Activated CD4-positive, alpha-beta T cell treated with anti-CD3 and anti-CD28 coated beads for 4 hours (primary cell): Measurements from ENCODE around the gene SYT6.
"Not testable (repeated sequence)": the region's sequence is repeated elsewhere in the genome, so short reads cannot be mapped to it uniquely, and the experiment has no call there.

ENCODE experiments used
- DNase-seq, 2 donors: peaks; one replicate each; pipeline ENCODE4 v3.0.0-alpha.2; 2020

Gene SYT6

DNA sequence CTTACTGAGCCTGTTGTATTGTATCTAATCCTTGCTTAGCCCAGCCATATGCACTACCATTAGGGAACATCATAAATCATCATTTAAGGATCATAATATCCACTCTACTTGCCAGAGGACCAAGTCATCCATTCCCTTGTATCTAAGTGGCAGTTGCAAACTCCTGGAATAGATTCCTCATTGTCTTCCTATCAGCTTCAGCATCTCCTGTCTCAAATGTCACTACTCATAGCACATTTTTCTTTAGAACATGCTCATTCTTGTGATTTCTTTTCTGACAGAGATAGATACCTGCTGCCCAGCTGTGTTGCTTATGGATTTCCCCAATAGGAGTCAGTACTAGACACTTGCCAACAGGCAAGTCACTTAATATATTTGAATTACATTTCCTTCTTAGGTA is 90.1 kb downstream of the SYT6 start:
- DNase-seq = no peak

DNA sequence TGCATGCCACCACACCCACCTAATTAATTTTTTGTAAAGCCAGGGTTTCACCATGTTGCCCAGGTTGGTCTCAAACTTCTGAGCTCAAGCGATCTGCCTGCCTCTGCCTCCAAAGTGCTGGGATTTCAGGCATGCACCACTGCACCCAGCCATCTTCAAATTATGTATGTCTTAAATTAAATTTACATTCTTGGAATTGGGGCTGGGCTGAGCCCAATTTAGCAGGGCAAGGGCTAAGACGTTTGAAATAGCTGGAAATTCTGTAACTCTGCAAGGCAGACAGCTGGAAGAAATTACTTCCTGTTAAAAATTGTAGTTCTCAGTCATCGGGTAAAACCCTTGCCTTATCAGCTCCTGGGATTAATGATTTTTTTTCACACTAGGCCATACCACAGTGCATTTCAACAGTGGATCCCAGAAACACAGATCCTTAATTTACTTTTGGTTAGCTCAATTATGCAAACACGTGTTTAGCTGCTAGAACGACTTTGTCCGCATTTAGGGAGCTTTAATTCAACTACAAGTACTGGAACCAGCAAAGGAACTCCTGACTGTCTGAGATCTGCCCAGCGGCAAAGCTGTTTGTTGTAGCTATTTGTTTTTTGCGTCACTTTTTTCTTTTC is 91.1 kb downstream of the SYT6 start:
- no peak for DNase-seq

DNA sequence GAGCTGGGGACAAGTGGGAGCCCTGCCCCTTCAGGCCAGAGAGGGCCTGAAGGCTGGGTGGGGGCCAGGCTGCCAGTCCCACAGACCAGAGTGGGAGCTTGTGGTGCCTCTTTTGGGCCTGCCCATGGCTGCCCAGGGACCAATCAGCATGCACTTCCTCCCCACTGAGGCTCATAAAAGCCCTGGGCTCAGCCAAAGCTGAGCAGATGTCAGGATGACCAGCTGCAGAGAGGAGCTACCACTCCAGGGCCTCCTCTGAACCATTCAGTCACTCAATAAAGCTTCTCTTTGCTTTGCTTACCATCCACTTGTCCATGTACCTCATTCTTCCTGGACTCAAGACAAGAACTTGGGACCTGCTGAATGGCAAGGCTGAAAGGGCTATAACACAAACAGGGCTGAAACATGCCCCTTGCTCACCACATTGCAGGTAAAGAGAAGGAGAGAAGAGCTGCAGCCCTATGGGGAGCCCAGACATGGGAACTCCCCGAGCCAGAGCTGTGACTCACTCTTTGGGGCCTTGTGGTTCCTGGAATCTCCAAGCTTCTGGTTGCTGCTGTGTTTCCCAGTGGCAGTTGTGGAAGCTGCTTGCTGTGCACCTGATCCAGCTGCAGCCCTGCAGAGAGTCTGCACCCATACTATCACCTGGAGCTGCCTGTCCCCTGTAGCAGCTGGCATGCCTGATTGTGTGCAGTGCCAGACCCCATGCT is 92.4 kb downstream of the SYT6 start:
- no peak for DNase-seq

DNA sequence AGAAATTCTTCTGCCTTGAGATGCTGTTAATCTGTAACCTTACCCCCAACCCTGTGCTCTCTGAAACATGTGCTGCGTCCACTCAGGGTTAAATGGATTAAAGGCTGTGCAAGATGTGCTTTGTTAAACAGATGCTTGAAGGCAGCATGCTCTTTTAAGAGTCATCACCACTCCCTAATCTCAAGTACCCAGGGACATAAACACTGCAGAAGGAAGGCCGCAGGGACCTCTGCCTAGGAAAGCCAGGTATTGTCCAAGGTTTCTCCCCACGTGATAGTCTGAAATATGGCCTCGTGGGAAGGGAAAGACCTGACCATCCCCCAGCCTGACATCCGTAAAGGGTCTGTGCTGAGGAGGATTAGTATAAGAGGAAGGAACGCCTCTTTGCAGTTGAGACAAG is 95.4 kb downstream of the SYT6 start:
- not testable (repeated sequence) for DNase-seq

DNA sequence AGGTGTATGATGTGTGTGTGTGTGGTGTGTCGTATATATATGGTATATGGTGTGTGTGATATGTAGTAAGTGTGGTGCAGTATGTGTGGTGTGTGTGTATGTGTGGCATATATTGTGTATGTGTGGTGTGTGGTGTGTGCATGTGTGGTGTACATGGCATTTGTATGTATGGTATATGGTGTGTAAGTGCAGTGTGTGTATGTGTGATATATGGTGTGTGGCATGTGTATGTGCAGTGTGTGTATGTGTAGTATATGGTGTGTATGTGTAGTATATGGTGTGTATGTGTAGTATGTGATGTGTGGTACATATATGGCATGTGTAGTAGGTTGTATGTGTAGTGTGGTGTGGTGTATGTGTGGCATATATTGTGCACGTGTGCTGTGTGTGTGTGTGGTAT is 99.5 kb downstream of the SYT6 start:
- no peak for DNase-seq

DNA sequence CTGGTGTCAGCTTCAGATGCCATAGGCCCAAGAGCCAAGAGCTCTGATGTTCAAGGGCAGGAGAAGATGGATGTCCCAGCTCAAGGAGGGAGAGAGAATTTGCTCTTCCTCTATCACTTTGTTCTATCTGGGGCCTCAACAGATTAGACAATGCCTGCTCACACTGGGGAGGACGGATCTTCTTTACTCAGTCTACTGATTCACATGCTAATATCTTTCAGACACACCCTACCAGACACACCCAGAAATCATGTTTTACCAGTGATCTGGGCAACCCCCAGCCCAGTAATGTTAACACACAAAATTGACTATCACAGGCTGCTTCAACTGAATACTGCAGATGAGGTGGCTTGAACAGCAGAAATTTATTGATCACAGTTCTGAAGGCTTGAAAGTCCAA is 105.4 kb downstream of the SYT6 start:
- DNase-seq = no peak

DNA sequence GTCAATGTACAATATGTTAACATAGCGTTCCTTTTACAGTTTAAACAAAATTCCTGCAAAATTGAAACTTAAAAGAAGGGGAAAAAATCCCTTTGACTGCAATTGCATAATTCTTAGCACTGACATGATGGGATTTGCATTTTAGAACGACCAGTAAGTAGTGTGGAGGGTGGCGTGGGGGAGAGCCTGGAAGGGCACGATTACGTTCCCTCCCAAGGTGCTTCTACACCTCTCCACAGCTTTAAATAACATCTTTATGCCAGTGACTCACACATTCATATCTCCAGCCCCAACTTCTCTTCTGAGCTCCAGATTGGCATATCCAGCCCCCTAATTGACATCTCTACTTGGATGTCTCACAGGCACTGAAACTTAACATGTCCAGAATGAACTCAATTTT is 110.1 kb downstream of the SYT6 start:
- DNase-seq = no peak

DNA sequence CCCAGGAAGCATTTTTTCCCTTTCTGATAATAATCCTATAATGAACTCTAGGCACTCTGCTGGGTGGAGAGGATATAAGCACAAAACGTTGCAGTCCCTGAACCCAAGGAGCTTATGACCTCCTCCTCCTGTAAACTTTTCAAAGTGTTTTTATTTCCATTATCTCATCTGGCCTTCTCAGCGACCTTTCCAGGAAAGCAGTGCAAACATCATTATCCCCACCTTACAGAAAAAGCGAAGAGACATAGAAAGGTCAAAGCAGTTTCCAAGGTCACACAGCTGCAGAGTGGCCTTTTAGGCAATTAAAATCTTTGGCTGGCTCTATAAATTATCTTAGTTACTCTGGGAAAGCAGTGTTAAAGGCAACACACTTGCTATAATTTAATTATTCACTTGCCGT is 110.6 kb downstream of the SYT6 start:
- DNase-seq = no peak

DNA sequence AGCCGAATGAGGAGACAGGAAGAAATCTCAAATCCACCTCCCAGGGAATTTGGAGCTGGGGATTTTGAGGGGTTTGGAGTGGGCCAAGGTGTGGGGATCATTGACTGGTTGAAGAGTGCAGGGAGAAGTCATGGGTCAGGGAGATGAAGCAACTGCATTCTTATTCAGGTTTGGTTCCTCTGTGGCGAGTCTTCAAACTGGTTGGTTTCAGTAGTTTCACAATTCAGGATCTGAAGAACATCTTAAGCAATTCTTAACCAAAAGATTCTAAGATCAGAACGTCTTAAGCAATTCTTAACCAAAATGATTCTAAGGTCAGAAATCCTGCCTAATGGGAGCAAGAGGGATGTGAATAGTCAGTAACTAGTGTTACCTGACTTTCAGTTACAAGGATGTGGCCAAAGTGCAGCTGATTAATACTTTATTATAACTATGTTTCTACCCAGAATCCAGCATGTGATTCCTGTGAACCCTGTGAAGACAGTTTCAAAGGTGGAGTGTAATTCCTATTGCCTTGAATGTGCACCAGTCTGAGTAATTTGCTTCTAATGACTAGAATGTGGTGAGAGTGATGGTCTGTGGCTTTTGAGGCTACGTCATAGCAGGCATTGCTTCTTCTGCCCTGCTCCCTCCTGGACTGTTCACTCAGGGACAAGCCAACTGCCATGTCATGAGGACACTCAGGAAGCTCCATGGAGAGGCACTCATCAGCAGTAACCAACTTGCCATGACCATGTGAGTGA is 113.2 kb downstream of the SYT6 start:
- DNase-seq = no peak
